GM12878 (cell line): ENCODE measurements around the gene ACOT6.
"Not testable (repeated sequence)": the region's sequence is repeated elsewhere in the genome, so short reads cannot be mapped to it uniquely, and the experiment has no call there.

Source experiments
- BMI1 ChIP-seq: fragments of 450-650 bp; IDR thresholded peaks from 2 replicates; pipeline ENCODE4 v1.6.1; 2016; ENCODE audit warnings: mild to moderate bottlenecking, moderate library complexity, borderline replicate concordance
- CEBPB ChIP-seq, 2 experiments: fragments of 150-350 bp in 1 of 2; IDR thresholded peaks; 2 replicates each; pipeline ENCODE4 v1.6.1; 2012 to 2014; ENCODE audit warnings: low read depth in 2 of 2, low read length in 2 of 2, borderline replicate concordance in 1 of 2, inconsistent platforms in 1 of 2
- DPF2 ChIP-seq: fragments of 450-650 bp; IDR thresholded peaks from 2 replicates; pipeline ENCODE4 v1.6.1; 2017; ENCODE audit warnings: mild to moderate bottlenecking
- EZH2 ChIP-seq: IDR thresholded peaks from 2 replicates; pipeline ENCODE4 v1.6.1; 2012; ENCODE audit warnings: low read depth, mild to moderate bottlenecking, control low read depth, inconsistent platforms, low read length, borderline replicate concordance; ENCODE audit not compliant: control insufficient read depth
- MXI1 ChIP-seq: fragments of 150-350 bp; IDR thresholded peaks from 2 replicates; pipeline ENCODE4 v1.6.1; 2011; ENCODE audit warnings: low read depth, mild to moderate bottlenecking, inconsistent platforms, low read length, improper control_type of control experiment
- POLR2A ChIP-seq: IDR thresholded peaks from 2 replicates; pipeline ENCODE4 v1.6.1; 2011; ENCODE audit warnings: low read depth, mild to moderate bottlenecking, low read length
- POLR2AphosphoS5 ChIP-seq: IDR thresholded peaks from 2 replicates; pipeline ENCODE4 v1.6.1; 2011; ENCODE audit warnings: mild to moderate bottlenecking, low read length, inconsistent platforms
- SMC3 ChIP-seq: IDR thresholded peaks from 2 replicates; pipeline ENCODE4 v1.6.1; 2011; ENCODE audit warnings: low read length, improper control_type of control experiment, borderline replicate concordance
- SP1 ChIP-seq: IDR thresholded peaks from one replicate; pipeline ENCODE4 v1.6.1; 2011; ENCODE audit warnings: low read depth, low read length
- TCF7 ChIP-seq: IDR thresholded peaks from 2 replicates; pipeline ENCODE4 v1.6.1; 2014; ENCODE audit warnings: antibody characterized with exemption, borderline replicate concordance
- YY1 ChIP-seq: IDR thresholded peaks from 2 replicates; pipeline ENCODE4 v1.6.1; 2011; ENCODE audit warnings: low read depth, mild to moderate bottlenecking, low read length
- TF ChIP-seq, protein P1 (sequence below), 3 experiments: IDR thresholded peaks in 2 of 3; conservative IDR thresholded peaks in 1 of 3; 2 replicates each; pipeline ENCODE4 v1.5.1; 2011; ENCODE audit warnings: low read depth in 3 of 3, low read length in 3 of 3, mild to moderate bottlenecking in 3 of 3, control low read depth in 2 of 3, moderate library complexity in 2 of 3, inconsistent platforms in 1 of 3, mixed read lengths in 1 of 3; ENCODE audit not compliant: control insufficient read depth in 2 of 3, insufficient read depth in 1 of 3; ENCODE audit errors: extremely low read depth in 1 of 3
- TF ChIP-seq, protein P2 (sequence below): IDR thresholded peaks from 2 replicates; pipeline ENCODE4 v1.6.1; 2012; ENCODE audit warnings: mild to moderate bottlenecking, low read depth, low read length

DNA sequence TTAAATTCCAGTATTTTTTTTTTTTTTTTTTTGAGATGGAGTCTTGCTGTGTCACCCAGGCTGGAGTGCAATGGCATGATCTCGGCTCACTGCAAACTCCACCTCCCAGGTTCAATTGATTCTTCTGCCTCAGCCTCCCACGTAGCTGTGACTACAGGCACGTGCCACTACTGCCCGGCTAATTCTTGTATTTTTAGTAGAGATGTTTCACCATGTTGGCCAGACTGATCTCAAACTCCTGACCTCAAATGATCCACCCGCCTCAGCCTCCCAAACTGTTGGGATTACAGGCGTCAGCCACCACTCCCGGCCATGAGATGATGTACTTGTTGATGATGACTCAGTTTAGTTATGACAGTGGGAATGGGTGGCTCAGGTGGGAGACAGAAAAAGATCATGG lies 38.1 kb upstream of the ACOT6 start:
- TF ChIP-seq, protein P1, sequence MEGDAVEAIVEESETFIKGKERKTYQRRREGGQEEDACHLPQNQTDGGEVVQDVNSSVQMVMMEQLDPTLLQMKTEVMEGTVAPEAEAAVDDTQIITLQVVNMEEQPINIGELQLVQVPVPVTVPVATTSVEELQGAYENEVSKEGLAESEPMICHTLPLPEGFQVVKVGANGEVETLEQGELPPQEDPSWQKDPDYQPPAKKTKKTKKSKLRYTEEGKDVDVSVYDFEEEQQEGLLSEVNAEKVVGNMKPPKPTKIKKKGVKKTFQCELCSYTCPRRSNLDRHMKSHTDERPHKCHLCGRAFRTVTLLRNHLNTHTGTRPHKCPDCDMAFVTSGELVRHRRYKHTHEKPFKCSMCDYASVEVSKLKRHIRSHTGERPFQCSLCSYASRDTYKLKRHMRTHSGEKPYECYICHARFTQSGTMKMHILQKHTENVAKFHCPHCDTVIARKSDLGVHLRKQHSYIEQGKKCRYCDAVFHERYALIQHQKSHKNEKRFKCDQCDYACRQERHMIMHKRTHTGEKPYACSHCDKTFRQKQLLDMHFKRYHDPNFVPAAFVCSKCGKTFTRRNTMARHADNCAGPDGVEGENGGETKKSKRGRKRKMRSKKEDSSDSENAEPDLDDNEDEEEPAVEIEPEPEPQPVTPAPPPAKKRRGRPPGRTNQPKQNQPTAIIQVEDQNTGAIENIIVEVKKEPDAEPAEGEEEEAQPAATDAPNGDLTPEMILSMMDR (IDR thresholded peaks at IDR 0.05 in 2 of 3, conservative IDR thresholded peaks at IDR 0.05 in 1 of 3; ENCODE audit: control insufficient read depth in 2 of 3, extremely low read depth in 1 of 3, insufficient read depth in 1 of 3, low read depth in 3 of 3, low read length in 3 of 3), result not testable (repeated sequence)
- TF ChIP-seq TCF7; MXI1; EZH2; POLR2A; DPF2; POLR2AphosphoS5; BMI1; CEBPB (IDR thresholded peaks at IDR 0.05; ENCODE audit: borderline replicate concordance in 1 of 2, low read depth in 2 of 2, low read length in 2 of 2); SP1; SMC3; YY1: not testable (repeated sequence)
- TF ChIP-seq, protein P2, sequence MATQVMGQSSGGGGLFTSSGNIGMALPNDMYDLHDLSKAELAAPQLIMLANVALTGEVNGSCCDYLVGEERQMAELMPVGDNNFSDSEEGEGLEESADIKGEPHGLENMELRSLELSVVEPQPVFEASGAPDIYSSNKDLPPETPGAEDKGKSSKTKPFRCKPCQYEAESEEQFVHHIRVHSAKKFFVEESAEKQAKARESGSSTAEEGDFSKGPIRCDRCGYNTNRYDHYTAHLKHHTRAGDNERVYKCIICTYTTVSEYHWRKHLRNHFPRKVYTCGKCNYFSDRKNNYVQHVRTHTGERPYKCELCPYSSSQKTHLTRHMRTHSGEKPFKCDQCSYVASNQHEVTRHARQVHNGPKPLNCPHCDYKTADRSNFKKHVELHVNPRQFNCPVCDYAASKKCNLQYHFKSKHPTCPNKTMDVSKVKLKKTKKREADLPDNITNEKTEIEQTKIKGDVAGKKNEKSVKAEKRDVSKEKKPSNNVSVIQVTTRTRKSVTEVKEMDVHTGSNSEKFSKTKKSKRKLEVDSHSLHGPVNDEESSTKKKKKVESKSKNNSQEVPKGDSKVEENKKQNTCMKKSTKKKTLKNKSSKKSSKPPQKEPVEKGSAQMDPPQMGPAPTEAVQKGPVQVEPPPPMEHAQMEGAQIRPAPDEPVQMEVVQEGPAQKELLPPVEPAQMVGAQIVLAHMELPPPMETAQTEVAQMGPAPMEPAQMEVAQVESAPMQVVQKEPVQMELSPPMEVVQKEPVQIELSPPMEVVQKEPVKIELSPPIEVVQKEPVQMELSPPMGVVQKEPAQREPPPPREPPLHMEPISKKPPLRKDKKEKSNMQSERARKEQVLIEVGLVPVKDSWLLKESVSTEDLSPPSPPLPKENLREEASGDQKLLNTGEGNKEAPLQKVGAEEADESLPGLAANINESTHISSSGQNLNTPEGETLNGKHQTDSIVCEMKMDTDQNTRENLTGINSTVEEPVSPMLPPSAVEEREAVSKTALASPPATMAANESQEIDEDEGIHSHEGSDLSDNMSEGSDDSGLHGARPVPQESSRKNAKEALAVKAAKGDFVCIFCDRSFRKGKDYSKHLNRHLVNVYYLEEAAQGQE, result not testable (repeated sequence)
